GM10248 (cell line): ENCODE data around the gene SIGLEC15.
"Not testable (repeated sequence)": the region's sequence is repeated elsewhere in the genome, so short reads cannot be mapped to it uniquely, and the experiment has no call there.

Source experiments
- CTCF ChIA-PET: fragments of 300-600 bp; sonication (Branson Sonifier 250); formaldehyde crosslinking; extraction: SDS; loops from one replicate; lab custom pipeline; 2021; ENCODE audit warnings: antibody characterized with exemption; lab: Yijun Ruan, JAX
- POLR2A ChIA-PET: fragments of 350-650 bp; sonication (Branson Sonifier 250); formaldehyde crosslinking; extraction: SDS; loops from one replicate; lab custom pipeline; 2020; ENCODE audit warnings: antibody characterized with exemption; lab: Yijun Ruan, JAX
- DNase-seq: peaks from one replicate; pipeline ENCODE4 v3.0.0; 2012; ENCODE audit errors: extremely low spot score
- CTCF ChIP-seq: IDR thresholded peaks from 2 replicates; pipeline ENCODE4 v1.5.1; 2012; ENCODE audit warnings: mild to moderate bottlenecking, low read depth; ENCODE audit errors: extremely low read depth, missing control alignments, control extremely low read depth

SIGLEC15 gene

GRCh38 chr18:45820106-45820745, 5.2 kb upstream of the SIGLEC15 start:
- no peak for TF ChIP-seq CTCF
- DNase-seq, result no peak
- ChIA-PET POLR2A (no interaction called here), CTCF (interaction anchor here (1.0 to 2.5 kb wide), 4 partner anchors 11 to 90 kb away, joined by 3 to 5 read pairs (median 4); no protein-coding TSS in a partner anchor)

- POLR2A ChIA-PET, result no interaction called here
- no peak for DNase-seq
- no peak for TF ChIP-seq CTCF
- CTCF ChIA-PET, result interaction anchor here (1.0 to 2.5 kb wide), 4 partner anchors 10 to 91 kb away, joined by 3 to 5 read pairs (median 4); no protein-coding TSS in a partner anchor
Observed at GRCh38 chr18:45821026-45821425, 4.4 kb upstream of the SIGLEC15 start.

GRCh38 chr18:45821711-45822110, 3.8 kb upstream of the SIGLEC15 start:
- ChIA-PET POLR2A (no interaction called here), CTCF (interaction anchor here (1.0 to 2.5 kb wide), 2 partner anchors 16 to 91 kb away, joined by 4 to 5 read pairs; no protein-coding TSS in a partner anchor)
- TF ChIP-seq CTCF, result no peak
- no peak for DNase-seq

GRCh38 chr18:45826084-45826483, 609 bp downstream of the SIGLEC15 start:
- CTCF ChIA-PET, result no interaction called here
- DNase-seq, result peak; percentile 6
- POLR2A ChIA-PET, result no interaction called here
- TF ChIP-seq CTCF, result no peak

- peak; percentile 7 for DNase-seq
- POLR2A ChIA-PET, result not testable (repeated sequence)
Observed at GRCh38 chr18:45826716-45827115, 1.2 kb downstream of the SIGLEC15 start.

GRCh38 chr18:45828917-45829811, 3.7 kb downstream of the SIGLEC15 start:
- POLR2A ChIA-PET, result no interaction called here
- no peak for DNase-seq
- no peak for TF ChIP-seq CTCF
- CTCF ChIA-PET, result interaction anchor here (1.0 to 2.2 kb wide), 5 partner anchors 11 to 165 kb away, joined by 3 to 6 read pairs (median 5); no protein-coding TSS in a partner anchor

More at GRCh38 chr18:45826716-45827115, 1.2 kb downstream of the SIGLEC15 start:
- CTCF ChIA-PET, result not testable (repeated sequence)

GRCh38 chr18:45829855-45830254, 4.4 kb downstream of the SIGLEC15 start:
- no peak for TF ChIP-seq CTCF
- POLR2A ChIA-PET, result no interaction called here
- DNase-seq, result no peak
- CTCF ChIA-PET, result interaction anchor here (1.4 to 2.2 kb wide), 4 partner anchors 10 to 164 kb away, joined by 5 to 6 read pairs (median 6); no protein-coding TSS in a partner anchor
